Renal pelvis (tissue), 12 donors: ENCODE measurements around the gene OR2M4. TPM values are rescaled to one million over a fixed set of nuclear protein-coding genes. Genes with fewer than 3 reads are reported as not detected.
"Not testable (repeated sequence)": the region's sequence is repeated elsewhere in the genome, so short reads cannot be mapped to it uniquely, and the experiment has no call there.

Experiments used
- DNase-seq: peaks from one replicate; pipeline ENCODE4 v3.0.0-alpha.2; 2013
- long read RNA-seq, 16 experiments: transcript quantifications; one replicate each; lab custom pipeline, GENCODE V29; 2026
- polyA plus RNA-seq, 3 donors: library from polyadenylated mRNA; unstranded; fragments of 120-200 nt; gene quantifications; one replicate each; pipeline ENCODE4 v1.2.1, GENCODE V29; 2013; ENCODE audit not compliant: insufficient read length in 3 of 3

The OR2M4 gene
- polyA plus RNA-seq: under 1 TPM; 0.03 to 0.12 (median 0.08) TPM
- long read RNA-seq, donor 1: 0 reads
- long read RNA-seq, donor 2: 0 reads
- long read RNA-seq, donor 3: 0 reads
- long read RNA-seq, donor 4: 0 reads
- long read RNA-seq, donor 5: 0 reads
- long read RNA-seq, donor 6: 0 reads
- long read RNA-seq, donor 7: 0 reads
- long read RNA-seq, donor 8: 0 reads
- long read RNA-seq, donor 9: 0 reads
- long read RNA-seq, donor 10: 0 reads
- long read RNA-seq, donor 11: 0 reads
- long read RNA-seq, donor 12: 0 reads
- long read RNA-seq, donor 13: 0 reads
- long read RNA-seq, donor 14: 0 reads
- long read RNA-seq, donor 15: 0 reads
- long read RNA-seq, donor 16: 0 reads

DNA sequence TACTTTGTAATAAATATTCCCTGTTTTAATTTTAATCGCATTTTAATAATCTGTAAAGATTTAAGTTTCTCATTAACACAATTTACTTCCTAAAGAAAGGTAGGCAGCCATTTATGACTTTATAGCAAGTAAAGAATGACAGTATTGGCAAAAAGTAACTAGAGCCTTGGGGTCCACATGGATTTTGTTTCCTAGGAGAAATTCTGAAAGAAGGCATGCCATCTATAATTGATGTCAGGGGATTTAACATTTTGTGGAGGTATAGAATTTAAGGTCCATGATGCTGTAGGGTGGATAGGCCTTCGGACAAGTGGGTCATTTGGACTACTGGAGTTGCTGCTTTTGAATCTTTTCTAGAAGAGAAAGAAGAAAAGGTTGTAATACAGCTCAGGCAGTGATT is at the start of gene OR2M4:
TSS of gene OR2M4 (plus strand) at position 301 of the 400 bp plus-strand sequence. CDS start 7,512 bp downstream, outside the sequence.
- DNase-seq: no peak

GRCh38 chr1:248183996-248184395 is 47.2 kb upstream of the OR2M4 start:
- no peak for DNase-seq

DNA sequence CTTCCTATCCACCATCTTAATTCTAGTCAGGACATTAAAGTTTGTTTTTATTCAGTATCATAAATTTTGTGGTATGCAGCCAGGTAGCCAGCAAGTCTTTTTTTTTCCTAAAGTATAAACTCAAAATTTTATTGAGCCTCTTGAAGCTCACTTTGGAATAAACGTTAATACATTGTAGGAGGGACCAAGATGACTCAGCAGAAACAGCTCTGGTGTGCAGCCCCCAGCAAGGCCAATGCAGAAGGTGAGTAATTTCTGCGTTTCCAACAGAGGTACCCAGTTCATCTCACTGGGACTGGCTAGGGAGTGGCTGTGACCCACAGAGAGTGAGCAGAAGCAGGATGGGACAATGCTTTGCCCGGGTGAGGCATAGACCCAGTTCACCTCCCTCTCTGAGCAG is 43.9 kb upstream of the OR2M4 start:
- DNase-seq: no peak

DNA sequence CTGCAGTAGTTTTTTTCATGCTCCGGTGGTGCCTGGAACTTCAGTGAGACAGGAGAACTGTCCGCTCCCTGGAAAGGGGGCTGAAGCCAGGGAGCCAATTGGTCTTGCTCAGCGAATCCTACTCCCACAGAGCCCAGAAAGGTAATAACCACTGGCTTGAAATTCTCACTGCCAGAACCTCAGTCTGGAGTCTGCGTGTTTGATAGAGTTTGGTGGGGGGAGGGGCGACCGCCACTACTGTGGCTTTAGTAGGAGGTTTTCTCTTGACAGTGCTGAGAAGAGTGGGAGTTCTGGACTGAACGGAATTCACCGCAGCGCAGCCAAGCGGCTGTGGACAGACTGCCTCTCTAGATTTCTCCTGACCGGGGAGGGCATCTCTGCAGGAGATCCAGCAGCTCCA is 42.2 kb upstream of the OR2M4 start:
- DNase-seq: peak; percentile 46

- DNase-seq: no peak
Measured at GRCh38 chr1:248194117-248194516, 37.1 kb upstream of the OR2M4 start.

DNA sequence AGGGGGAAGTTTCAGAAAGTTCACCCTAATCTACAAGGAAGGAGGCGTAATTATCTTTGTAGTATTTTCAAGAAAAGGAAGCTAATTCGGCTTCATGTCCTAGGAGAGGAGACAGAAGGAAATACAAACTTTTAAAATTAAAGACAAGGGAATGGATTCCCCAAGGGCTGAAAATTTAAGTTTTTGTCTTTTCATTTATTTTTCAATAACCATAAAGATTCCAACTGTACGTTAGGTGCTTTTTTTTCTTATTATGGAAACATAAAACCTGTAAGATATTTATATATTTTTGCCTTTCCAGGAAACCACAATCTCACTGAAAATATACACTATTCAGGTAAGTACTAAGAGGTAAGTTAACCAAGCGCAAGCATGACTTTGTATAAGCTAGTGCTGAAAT is 34.3 kb upstream of the OR2M4 start, which contains the start of gene OR2M3:
TSS of gene OR2M3 (plus strand) at position 301 of the 400 bp plus-strand sequence. CDS start 5,803 bp downstream, outside the sequence.
- no peak for DNase-seq

- no peak for DNase-seq
Measured at GRCh38 chr1:248215880-248216279, 15.3 kb upstream of the OR2M4 start.

GRCh38 chr1:248225537-248225936 is 5.7 kb upstream of the OR2M4 start:
- no peak for DNase-seq

GRCh38 chr1:248229360-248229908 is 1.8 kb upstream of the OR2M4 start:
- no peak for DNase-seq

DNA sequence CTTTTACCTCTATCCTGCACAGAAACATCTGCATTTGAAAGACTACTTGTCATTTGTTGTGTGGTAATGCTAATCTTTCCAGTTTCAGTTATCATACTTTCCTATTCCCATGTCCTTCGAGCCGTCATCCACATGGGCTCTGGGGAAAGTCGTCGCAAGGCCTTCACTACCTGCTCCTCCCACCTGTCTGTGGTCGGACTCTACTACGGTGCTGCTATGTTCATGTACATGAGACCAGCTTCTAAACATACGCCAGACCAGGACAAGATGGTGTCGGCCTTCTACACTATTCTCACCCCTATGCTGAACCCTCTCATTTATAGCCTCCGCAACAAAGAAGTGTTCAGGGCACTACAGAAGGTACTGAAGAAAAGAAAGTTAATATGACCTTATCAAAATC is 8.3 kb downstream of the OR2M4 start:
- no peak for DNase-seq

DNA sequence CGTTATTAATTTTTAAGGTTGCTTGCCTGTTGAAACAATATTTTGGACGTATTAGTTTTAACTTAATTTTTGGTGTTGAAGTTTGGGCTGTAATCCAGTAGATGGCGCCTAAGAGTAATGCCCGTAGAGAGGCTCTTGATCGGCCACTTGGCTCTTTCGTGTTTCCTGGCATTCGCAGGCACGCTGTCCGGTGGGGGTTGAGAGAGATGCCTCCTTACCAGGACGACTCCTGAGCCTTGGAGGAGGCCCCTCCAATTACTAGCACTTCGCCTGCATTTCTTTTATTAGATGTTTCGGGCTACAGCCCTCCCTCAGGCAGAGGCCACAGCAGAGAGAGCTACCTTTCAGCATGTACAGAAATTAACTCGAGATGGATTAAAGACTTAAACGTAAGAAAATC is 12.0 kb downstream of the OR2M4 start:
- DNase-seq: peak; percentile 0

DNA sequence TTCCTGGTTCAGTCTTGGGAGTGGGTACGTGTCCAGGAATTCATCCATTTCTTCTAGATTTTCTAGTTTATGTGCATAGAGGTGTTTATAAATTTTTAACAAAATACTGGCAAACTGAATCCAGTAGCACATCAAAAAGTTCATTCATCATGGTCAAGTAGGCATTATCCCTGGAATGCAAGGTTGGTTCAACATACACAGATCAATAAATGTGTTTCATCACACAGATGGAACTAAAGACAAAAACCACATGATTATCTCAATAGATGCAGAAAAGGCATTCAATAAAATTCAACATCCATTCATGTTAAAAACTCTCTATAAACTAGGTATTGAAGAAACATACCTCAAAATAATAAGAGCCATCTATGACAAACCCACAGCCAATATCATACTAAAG is 28.1 kb downstream of the OR2M4 start:
- DNase-seq: not testable (repeated sequence)

GRCh38 chr1:248268178-248268577 is 37.0 kb downstream of the OR2M4 start:
- no peak for DNase-seq

GRCh38 chr1:248273225-248273624 is 42.0 kb downstream of the OR2M4 start:
- not testable (repeated sequence) for DNase-seq

DNA sequence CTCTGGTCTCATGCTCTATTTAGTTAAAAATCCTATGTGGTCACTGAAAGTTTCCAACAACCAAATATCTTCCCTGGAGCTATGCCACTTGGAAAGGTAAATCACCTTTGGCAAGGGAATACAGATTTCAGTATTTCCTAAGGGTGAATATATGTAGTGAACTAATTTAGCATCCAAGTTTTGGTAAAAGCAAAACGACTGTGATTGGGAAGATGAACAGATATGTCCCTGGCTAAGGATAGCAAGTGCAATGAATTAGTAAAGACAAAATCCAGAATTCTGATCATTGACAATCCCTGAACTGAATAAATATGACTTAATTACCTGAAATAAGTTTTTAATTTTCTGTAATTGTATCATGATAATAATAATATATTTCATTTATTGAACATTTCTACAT is 46.7 kb downstream of the OR2M4 start, which contains the start of gene OR2T33:
TSS of gene OR2T33 (minus strand) at position 101 of the 400 bp plus-strand sequence. CDS start 4,162 bp downstream, outside the sequence.
- DNase-seq: no peak

- no peak for DNase-seq
Measured at GRCh38 chr1:248288391-248288790, 57.2 kb downstream of the OR2M4 start.

Other genes starting within 250 kb of the OR2M4 start
- gene OR2L5, start 217.8 kb upstream of the OR2M4 start, polyA plus RNA-seq: not detected
- gene OR2L2, start 201.3 kb upstream of the OR2M4 start, polyA plus RNA-seq: under 1 TPM; 0.06 to 0.12 (median 0.10) TPM
- not detected for gene OR2L3, start 184.6 kb upstream of the OR2M4 start, polyA plus RNA-seq
- gene OR2L13, start 136.2 kb upstream of the OR2M4 start, polyA plus RNA-seq: not detected
- not detected for gene OR2M5, start 86.3 kb upstream of the OR2M4 start, polyA plus RNA-seq
- gene OR2M2, start 56.6 kb upstream of the OR2M4 start, polyA plus RNA-seq: not detected
- gene OR2M3, start 34.2 kb upstream of the OR2M4 start, polyA plus RNA-seq: under 1 TPM; 0.03 to 0.04 (median 0.03) TPM
- gene OR2T33, start 46.6 kb downstream of the OR2M4 start, polyA plus RNA-seq: not detected
- gene OR2T12, start 72.0 kb downstream of the OR2M4 start, polyA plus RNA-seq: under 1 TPM; 0.03 to 0.09 (median 0.09) TPM
- not detected for gene OR2M7, start 93.2 kb downstream of the OR2M4 start, polyA plus RNA-seq
- gene OR14C36, start 117.4 kb downstream of the OR2M4 start, polyA plus RNA-seq: not detected
- not detected for gene OR2T4, start 130.2 kb downstream of the OR2M4 start, polyA plus RNA-seq
- gene OR2T6, start 144.3 kb downstream of the OR2M4 start, polyA plus RNA-seq: under 1 TPM in 1 of 3 donors, not detected in 2; 0.04 TPM
- gene OR2T1, start 171.6 kb downstream of the OR2M4 start, polyA plus RNA-seq: not detected
- not detected for gene OR2T2, start 214.2 kb downstream of the OR2M4 start, polyA plus RNA-seq
- gene OR2T3, start 241.9 kb downstream of the OR2M4 start, polyA plus RNA-seq: not detected